ENCODE results near the gene SCNN1G.

The SCNN1G gene

DNA sequence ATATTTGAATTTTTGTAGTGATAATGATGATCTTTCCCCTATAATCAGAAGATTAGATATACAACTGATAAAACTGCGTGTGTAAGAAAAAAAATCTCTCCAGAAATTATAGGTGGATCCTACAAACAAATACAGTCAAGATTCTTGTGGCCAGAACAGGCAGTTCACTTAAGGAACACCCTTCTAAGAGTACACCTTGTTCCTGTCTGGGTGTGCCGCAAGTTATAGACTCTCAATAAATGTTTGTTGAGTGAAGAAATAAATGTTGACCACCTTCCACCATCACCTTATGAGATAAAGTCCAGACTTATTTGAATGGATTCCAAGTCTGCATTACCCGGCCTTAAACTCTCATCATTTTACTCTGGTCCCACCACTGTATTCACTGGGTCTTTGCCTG, 73.9 kb downstream of the SCNN1G start:
- no peak for DNase-seq

DNA sequence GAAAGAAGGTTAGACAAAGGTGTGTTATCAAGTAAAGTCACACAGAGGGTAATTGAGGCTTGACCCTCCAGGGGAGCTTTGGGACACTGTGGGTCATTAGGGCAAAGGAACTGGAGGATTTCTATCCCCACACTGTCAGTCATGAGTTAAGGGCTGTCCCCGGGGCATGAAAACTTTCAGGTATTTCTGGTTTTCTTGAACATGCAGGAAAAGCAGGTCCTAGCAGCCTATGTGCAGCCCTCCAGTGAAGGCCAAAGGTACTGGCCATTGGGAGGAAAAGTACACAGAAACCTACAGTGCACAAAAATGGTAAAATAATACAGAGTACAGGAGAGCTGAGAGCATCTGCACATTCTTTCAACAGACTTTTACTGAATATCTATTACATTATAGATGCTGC, 75.1 kb downstream of the SCNN1G start:
- DNase-seq, result no peak

DNA sequence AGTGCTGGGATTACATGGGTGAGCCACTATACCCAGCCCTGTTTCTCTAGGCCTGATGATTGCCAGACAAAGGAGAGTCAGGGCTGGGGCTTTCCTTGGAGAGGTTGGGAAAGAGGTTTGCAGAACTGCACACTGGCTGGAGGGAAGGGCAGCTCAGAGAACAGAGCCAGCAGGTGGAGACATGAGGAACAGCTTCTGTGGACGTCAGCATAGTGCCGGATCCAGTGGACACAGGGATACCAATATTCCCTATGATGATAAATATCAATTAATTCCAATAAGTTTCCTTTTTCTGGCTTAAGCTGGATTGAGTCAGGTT, 76.3 kb downstream of the SCNN1G start:
- no peak for DNase-seq
